ENCODE results near the gene ZSWIM1.

ZSWIM1 gene

DNA sequence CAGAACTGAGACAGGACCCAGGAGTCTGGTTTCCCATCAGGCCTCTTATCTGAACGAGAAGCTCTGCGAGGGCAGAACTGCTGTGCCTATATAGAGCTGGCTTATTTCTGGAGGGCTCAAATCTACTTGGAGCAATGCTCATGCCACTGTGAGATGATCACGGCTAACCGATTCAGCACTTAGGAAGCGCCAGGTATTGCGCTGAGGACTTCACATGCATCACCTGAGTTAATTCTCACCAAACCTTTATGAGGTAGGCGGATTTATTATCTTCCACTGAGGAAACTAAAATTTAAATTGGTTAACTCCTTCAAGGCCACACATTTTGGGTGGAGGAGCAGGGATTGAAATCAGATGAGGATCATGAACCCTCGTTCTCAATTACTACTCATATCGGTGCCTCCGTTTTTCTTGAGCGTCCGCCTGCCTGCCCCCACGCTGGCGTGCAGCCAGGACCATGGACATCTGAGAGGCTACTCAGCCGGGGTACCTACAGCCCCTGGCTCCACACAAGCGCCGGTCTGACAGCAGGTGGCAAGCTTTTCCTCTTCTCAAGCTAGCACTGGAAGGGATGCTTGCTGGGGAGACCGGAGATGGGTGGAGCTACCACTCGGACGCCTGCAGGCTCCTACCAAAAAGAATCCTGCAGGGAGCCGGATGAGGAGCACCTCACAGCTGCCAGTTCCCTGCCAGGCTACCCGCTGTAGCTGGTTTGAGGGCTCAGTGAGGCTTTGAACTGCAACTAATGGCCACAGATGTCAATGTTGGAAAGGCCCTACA is 52.4 kb downstream of the ZSWIM1 start:
- Histone ChIP-seq H3K27me3 (ENCODE audit: control insufficient read depth, insufficient read depth, low read length, poor library complexity, severe bottlenecking) (no peaks in the 10 kb centered on the region), H3K9me3 (ENCODE audit: control insufficient read depth, low read length) (no peaks in the 10 kb centered on the region), H3K27ac (ENCODE audit: insufficient read depth, low read depth, low read length, poor library complexity, severe bottlenecking) (peak overlapping the region; percentile 100), H3K36me3 (ENCODE audit: control insufficient read depth, insufficient read depth, low read length) (peaks cover 6% of the 10 kb centered on the region), H3K4me3 (ENCODE audit: insufficient read depth, low read depth, low read length) (peak overlapping the region; percentile 72), H3K4me1 (ENCODE audit: control insufficient read depth, insufficient read depth, low read length) (no peaks in the 10 kb centered on the region)
- 30% methylated on average over 22 of the region's 22 CpGs for WGBS, 2 experiments

DNA sequence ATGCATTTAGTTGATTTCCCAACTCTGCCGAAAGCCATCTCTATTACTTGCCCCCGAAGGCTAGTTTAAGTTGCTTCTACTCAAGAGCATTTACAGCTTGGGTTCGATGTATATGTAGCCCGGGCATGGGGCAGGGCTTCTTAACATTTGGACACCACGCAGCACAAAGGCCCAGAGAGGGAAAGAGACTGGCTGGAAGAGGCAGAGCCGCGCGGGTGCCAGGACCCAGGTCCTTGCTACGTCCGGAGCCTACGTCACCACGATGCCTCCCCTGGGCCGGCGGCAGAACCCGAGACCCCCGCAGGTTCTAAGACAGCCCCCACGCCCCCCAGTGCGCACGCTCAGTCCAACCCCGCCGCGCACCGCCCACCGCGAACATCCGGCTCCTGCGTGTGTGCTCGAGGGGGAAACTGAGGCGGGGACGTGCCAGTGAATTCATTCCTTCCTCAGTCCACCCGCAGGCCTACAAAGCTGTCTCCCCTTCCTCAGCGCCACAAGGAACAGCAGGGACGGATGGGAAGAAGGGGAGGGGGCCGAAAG is 53.1 kb downstream of the ZSWIM1 start:
- WGBS, 2 experiments, result 0% methylated on average over 34 of the region's 34 CpGs
- Histone ChIP-seq H3K4me1 (ENCODE audit: control insufficient read depth, insufficient read depth, low read length) (no peaks in the 10 kb centered on the region), H3K27ac (ENCODE audit: insufficient read depth, low read depth, low read length, poor library complexity, severe bottlenecking) (peak overlapping the region; percentile 100), H3K4me3 (ENCODE audit: insufficient read depth, low read depth, low read length) (peak overlapping the region; percentile 72), H3K9me3 (ENCODE audit: control insufficient read depth, low read length) (no peaks in the 10 kb centered on the region), H3K27me3 (ENCODE audit: control insufficient read depth, insufficient read depth, low read length, poor library complexity, severe bottlenecking) (no peaks in the 10 kb centered on the region), H3K36me3 (ENCODE audit: control insufficient read depth, insufficient read depth, low read length) (peaks cover 12% of the 10 kb centered on the region)
